ENCODE data around the gene AFG3L2. TPM values are rescaled to one million over a fixed set of nuclear protein-coding genes. Genes with fewer than 3 reads are reported as not detected.

The AFG3L2 gene
- total and polyA plus RNA-seq, 7 donors = 88.8 to 163 (median 106) TPM

GRCh38 chr18:12422936-12423335, 45.9 kb upstream of the AFG3L2 start:
- Histone ChIP-seq H3K4me3 (no peak overlapping the region), H3K9me3 (no peaks in the 10 kb centered on the region), H3K27ac (no peak overlapping the region), H3K36me3 (ENCODE audit: insufficient read depth in 1 of 2, low read depth in 1 of 2) (no peaks in the 10 kb centered on the region), H3K4me1 (no peaks in the 10 kb centered on the region), H3K27me3 (ENCODE audit: insufficient read depth in 3 of 3, low read length in 2 of 3) (peaks cover 0 to 8% (median 8%) of the 10 kb centered on the region in 3 donors)
- no peak for TF ChIP-seq CTCF (IDR thresholded peaks at IDR 0.05)
- DNase-seq (no peak), ATAC-seq (peak in 3 of 4 donors; percentile 42 to 58 (median 48))
- intact Hi-C loops (cut with DNase I) = loop anchor here in 1 of 2 donors (1.0 kb wide), 1 partner anchor 32 kb away; no protein-coding TSS in a partner anchor
- 73 to 84% (median 75%) methylated on average over 9 of the region's 9 CpGs for WGBS, 3 donors

GRCh38 chr18:12421732-12422131, 44.7 kb upstream of the AFG3L2 start:
- Histone ChIP-seq H3K36me3 (ENCODE audit: insufficient read depth in 1 of 2, low read depth in 1 of 2) (no peaks in the 10 kb centered on the region), H3K4me1 (no peaks in the 10 kb centered on the region), H3K9me3 (no peaks in the 10 kb centered on the region), H3K4me3 (no peak overlapping the region), H3K27ac (no peak overlapping the region), H3K27me3 (ENCODE audit: insufficient read depth in 3 of 3, low read length in 2 of 3) (peaks cover 0 to 8% (median 8%) of the 10 kb centered on the region in 3 donors)
- DNase-seq = no peak
- WGBS, 3 donors = 80 to 83% (median 81%) methylated on average over 5 of the region's 5 CpGs
- intact Hi-C loops (cut with DNase I) = loop anchor here in 1 of 2 donors (1.0 kb wide), 1 partner anchor 30 kb away; no protein-coding TSS in a partner anchor
- no peak for TF ChIP-seq CTCF (IDR thresholded peaks at IDR 0.05)
- ATAC-seq = no peak

- Histone ChIP-seq H3K27me3 (ENCODE audit: insufficient read depth in 3 of 3, low read length in 2 of 3) (peaks cover 0 to 8% (median 8%) of the 10 kb centered on the region in 3 donors), H3K36me3 (ENCODE audit: insufficient read depth in 1 of 2, low read depth in 1 of 2) (no peaks in the 10 kb centered on the region), H3K9me3 (no peaks in the 10 kb centered on the region), H3K4me1 (no peaks in the 10 kb centered on the region), H3K27ac (no peak overlapping the region), H3K4me3 (peak overlapping the region; percentile 63)
- no peak for DNase-seq
- ATAC-seq = no peak
- WGBS, 3 donors = 47 to 63% (median 56%) methylated on average over 17 to 27 of the region's 27 CpGs
- TF ChIP-seq CTCF (IDR thresholded peaks at IDR 0.05) = no peak
- intact Hi-C loops (cut with DNase I) = no loop called here
Measured at GRCh38 chr18:12420821-12421421, 43.9 kb upstream of the AFG3L2 start.

GRCh38 chr18:12417687-12418086, 40.7 kb upstream of the AFG3L2 start:
- H3K27ac ChIP-seq = no peak overlapping the region
- TF ChIP-seq CTCF (IDR thresholded peaks at IDR 0.05) = no peak
- no peak for DNase-seq
- intact Hi-C loops (cut with DNase I) = no loop called here
- 80 to 81% (median 80%) methylated on average over 4 of the region's 4 CpGs for WGBS, 3 donors
- ATAC-seq = no peak
- no peaks in the 10 kb centered on the region for H3K9me3 ChIP-seq
- H3K27me3 ChIP-seq (ENCODE audit: insufficient read depth in 3 of 3, low read length in 2 of 3) = peaks cover 0 to 8% (median 8%) of the 10 kb centered on the region in 3 donors
- no peaks in the 10 kb centered on the region for H3K36me3 ChIP-seq (ENCODE audit: insufficient read depth in 1 of 2, low read depth in 1 of 2)
- H3K4me1 ChIP-seq = no peaks in the 10 kb centered on the region
- H3K4me3 ChIP-seq = no peak overlapping the region
